SK-N-SH treated with all-trans-retinoic acid at 6 μM for 48 hours (cell line): ENCODE measurements around the gene FMOD.

Experiments used
- ATAC-seq: fragments of 200-7000 bp; cut with Tn5 transposase; 3 replicates; pipeline ENCODE4 v1.9.1; 2020; ENCODE audit warnings: mild to moderate bottlenecking, moderate library complexity
- ESRRG ChIP-seq: fragments of 250-450 bp; sonication (Bioruptor Pico); IDR thresholded peaks from 2 replicates; pipeline ENCODE4 v1.6.1; 2021; ENCODE audit warnings: mild to moderate bottlenecking
- SNAI2 ChIP-seq: fragments of 250-450 bp; sonication (Bioruptor Pico); IDR thresholded peaks from 2 replicates; pipeline ENCODE4 v1.5.0; 2020; ENCODE audit warnings: mild to moderate bottlenecking, moderate library complexity

FMOD gene

GRCh38 chr1:203291201-203292096, 59.5 kb downstream of the FMOD start:
- ATAC-seq: no peak
- TF ChIP-seq ESRRG (CRISPR knock-in tag) (no peak), SNAI2 (CRISPR knock-in tag) (no peak)
